Lower lobe of right lung (tissue), 2 donors: ENCODE data around the gene CBFA2T3. TPM values are rescaled to one million over a fixed set of nuclear protein-coding genes. Genes with fewer than 3 reads are reported as not detected.
A peak's percentile ranks its signal among the peaks of the same experiment; 100 is the strongest.
"Not testable (repeated sequence)": the region's sequence is repeated elsewhere in the genome, so short reads cannot be mapped to it uniquely, and the experiment has no call there.

ENCODE experiments used
- ATAC-seq, 2 donors: fragments of 200-7000 bp; cut with Tn5 transposase; one replicate each; pipeline ENCODE4 v1.9.1; 2020 to 2022; ENCODE audit warnings: mild to moderate bottlenecking in 2 of 2, moderate library complexity in 2 of 2
- DNase-seq: peaks from one replicate; pipeline ENCODE4 v3.0.0-alpha.2; 2020
- H3K27ac ChIP-seq: fragments of 200-600 bp; one replicate; pipeline ENCODE4 v1.8.0; 2022
- H3K27me3 ChIP-seq: fragments of 200-600 bp; one replicate; pipeline ENCODE4 v1.8.0; 2022; ENCODE audit warnings: low read depth
- H3K36me3 ChIP-seq: fragments of 200-600 bp; one replicate; pipeline ENCODE4 v1.8.0; 2022; ENCODE audit warnings: mild to moderate bottlenecking
- H3K4me1 ChIP-seq: fragments of 200-600 bp; one replicate; pipeline ENCODE4 v1.8.0; 2022
- H3K4me3 ChIP-seq: fragments of 200-600 bp; one replicate; pipeline ENCODE4 v1.8.0; 2022; ENCODE audit warnings: mild to moderate bottlenecking
- H3K9me3 ChIP-seq: fragments of 200-600 bp; one replicate; pipeline ENCODE4 v1.8.0; 2022
- CTCF ChIP-seq: fragments of 200-600 bp; IDR thresholded peaks from one replicate; pipeline ENCODE4 v1.8.0; 2022; ENCODE audit warnings: antibody characterized with exemption, mild to moderate bottlenecking
- intact Hi-C: fragments of 100-400 bp; cut with DNase I; formaldehyde crosslinking; loops from one replicate; pipeline ENCODE4 v1.11.0; 2022
- total RNA-seq: library from RNA; stranded (reverse); fragmentation: NEBNext Ultra II Directional; extraction: Animal tissue kit (Norgen Biotek cat#: 25700); gene quantifications from one replicate; pipeline ENCODE4 v1.2.1, GENCODE V29; 2021
- donor health status: DM: no; HTN: yes; CAD: no; lungs with severe emphysema.

The CBFA2T3 gene
- total RNA-seq, 1 donor from 2014 or later, result 14.3 TPM

- Histone ChIP-seq H3K9me3 (no peaks in the 10 kb centered on the region), H3K4me1 (peaks cover 6% of the 10 kb centered on the region), H3K4me3 (no peak overlapping the region), H3K27ac (no peak overlapping the region), H3K27me3 (peaks cover 52% of the 10 kb centered on the region), H3K36me3 (no peaks in the 10 kb centered on the region)
- ATAC-seq (no peak), DNase-seq (peak; percentile 28)
- intact Hi-C loops, result no loop called here
- TF ChIP-seq CTCF, result no peak
Measured at GRCh38 chr16:89005201-89006035, 28.4 kb upstream of the CBFA2T3 start.

- H3K9me3 ChIP-seq, result no peaks in the 10 kb centered on the region
- ATAC-seq, result peak in 1 of 2 donors; percentile 54
- peaks cover 52% of the 10 kb centered on the region for H3K27me3 ChIP-seq
- peaks cover 6% of the 10 kb centered on the region for H3K4me1 ChIP-seq
- DNase-seq, result peak; percentile 58
- no peak overlapping the region for H3K27ac ChIP-seq
- no peak for TF ChIP-seq CTCF
- intact Hi-C loops, result no loop called here
- no peak overlapping the region for H3K4me3 ChIP-seq
- no peaks in the 10 kb centered on the region for H3K36me3 ChIP-seq
Measured at GRCh38 chr16:89004209-89004831, 27.3 kb upstream of the CBFA2T3 start.

GRCh38 chr16:89003831-89004208 is 26.8 kb upstream of the CBFA2T3 start:
- no peak for TF ChIP-seq CTCF
- no peaks in the 10 kb centered on the region for H3K36me3 ChIP-seq
- intact Hi-C loops, result no loop called here
- no peaks in the 10 kb centered on the region for H3K9me3 ChIP-seq
- H3K27me3 ChIP-seq, result peaks cover 52% of the 10 kb centered on the region
- H3K4me1 ChIP-seq, result peaks cover 6% of the 10 kb centered on the region
- no peak for ATAC-seq
- H3K4me3 ChIP-seq, result no peak overlapping the region
- no peak overlapping the region for H3K27ac ChIP-seq
- DNase-seq, result no peak

- no peak for ATAC-seq
- peak; percentile 35 for DNase-seq
- H3K9me3 ChIP-seq, result no peaks in the 10 kb centered on the region
- peaks cover 6% of the 10 kb centered on the region for H3K4me1 ChIP-seq
- H3K27ac ChIP-seq, result no peak overlapping the region
- H3K4me3 ChIP-seq, result no peak overlapping the region
- intact Hi-C loops, result no loop called here
- peaks cover 52% of the 10 kb centered on the region for H3K27me3 ChIP-seq
- no peak for TF ChIP-seq CTCF
- no peaks in the 10 kb centered on the region for H3K36me3 ChIP-seq
Measured at GRCh38 chr16:89002851-89003830, 26.1 kb upstream of the CBFA2T3 start.

GRCh38 chr16:89002081-89002480 is 25.1 kb upstream of the CBFA2T3 start:
- H3K4me3 ChIP-seq, ATAC-seq, H3K27ac ChIP-seq, intact Hi-C loops, H3K4me1 ChIP-seq, DNase-seq, H3K9me3 ChIP-seq, H3K36me3 ChIP-seq: not testable (repeated sequence)
- H3K27me3 ChIP-seq, result peaks cover 47% of the 10 kb centered on the region
